AG10803 (cell line): ENCODE results near the gene WASF3.

Experiments
- DNase-seq: peaks from one replicate; pipeline ENCODE4 v3.0.0; 2010; ENCODE audit warnings: low read depth
- H3K4me3 ChIP-seq: 2 replicates; pipeline ENCODE4 v1.5.1; 2011; ENCODE audit warnings: mild to moderate bottlenecking, low read length, control low read depth
- TF ChIP-seq, protein P1 (sequence below): conservative IDR thresholded peaks from 2 replicates; pipeline ENCODE4 v1.5.1; 2011; ENCODE audit warnings: mild to moderate bottlenecking, low read length, control low read depth, inconsistent platforms

WASF3 gene

DNA sequence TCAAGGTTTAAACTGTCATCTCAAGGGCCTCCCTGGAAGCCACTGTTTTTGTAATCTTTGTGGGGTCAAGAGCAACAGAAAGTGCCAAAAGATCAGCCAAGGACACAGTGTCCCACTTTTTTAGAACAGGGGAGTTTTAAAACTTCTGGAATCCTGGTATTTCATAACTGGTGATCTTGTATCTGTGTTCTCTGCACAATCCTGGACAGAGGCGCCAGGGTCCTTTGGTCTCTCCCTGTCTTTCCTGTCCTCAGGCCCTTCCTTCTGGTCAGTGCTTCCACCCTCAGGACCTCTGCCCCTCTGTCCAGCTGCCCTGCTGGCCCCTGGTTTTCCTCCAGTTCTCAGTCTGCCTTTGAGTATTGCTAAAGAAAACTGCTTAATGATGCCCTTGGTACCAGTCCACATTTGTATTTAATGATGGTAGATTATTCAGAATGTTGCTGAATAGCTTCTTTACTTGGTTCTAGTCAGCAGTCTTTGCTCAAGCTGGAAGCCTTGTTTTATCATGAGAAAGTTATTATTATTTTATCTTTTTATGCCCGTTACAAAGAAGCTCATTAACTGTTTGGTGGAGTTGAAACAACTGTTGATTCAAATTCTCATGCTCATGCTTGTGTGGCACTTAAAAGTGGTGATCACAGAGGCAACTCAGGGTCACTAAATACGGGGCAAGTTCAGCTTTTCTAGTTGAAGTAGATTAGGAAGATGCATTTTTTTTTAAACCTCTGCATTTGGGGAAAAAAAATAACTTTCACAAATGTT lies 47.5 kb downstream of the WASF3 start:
- DNase-seq = no peak
- TF ChIP-seq, protein P1, sequence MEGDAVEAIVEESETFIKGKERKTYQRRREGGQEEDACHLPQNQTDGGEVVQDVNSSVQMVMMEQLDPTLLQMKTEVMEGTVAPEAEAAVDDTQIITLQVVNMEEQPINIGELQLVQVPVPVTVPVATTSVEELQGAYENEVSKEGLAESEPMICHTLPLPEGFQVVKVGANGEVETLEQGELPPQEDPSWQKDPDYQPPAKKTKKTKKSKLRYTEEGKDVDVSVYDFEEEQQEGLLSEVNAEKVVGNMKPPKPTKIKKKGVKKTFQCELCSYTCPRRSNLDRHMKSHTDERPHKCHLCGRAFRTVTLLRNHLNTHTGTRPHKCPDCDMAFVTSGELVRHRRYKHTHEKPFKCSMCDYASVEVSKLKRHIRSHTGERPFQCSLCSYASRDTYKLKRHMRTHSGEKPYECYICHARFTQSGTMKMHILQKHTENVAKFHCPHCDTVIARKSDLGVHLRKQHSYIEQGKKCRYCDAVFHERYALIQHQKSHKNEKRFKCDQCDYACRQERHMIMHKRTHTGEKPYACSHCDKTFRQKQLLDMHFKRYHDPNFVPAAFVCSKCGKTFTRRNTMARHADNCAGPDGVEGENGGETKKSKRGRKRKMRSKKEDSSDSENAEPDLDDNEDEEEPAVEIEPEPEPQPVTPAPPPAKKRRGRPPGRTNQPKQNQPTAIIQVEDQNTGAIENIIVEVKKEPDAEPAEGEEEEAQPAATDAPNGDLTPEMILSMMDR = no peak

DNA sequence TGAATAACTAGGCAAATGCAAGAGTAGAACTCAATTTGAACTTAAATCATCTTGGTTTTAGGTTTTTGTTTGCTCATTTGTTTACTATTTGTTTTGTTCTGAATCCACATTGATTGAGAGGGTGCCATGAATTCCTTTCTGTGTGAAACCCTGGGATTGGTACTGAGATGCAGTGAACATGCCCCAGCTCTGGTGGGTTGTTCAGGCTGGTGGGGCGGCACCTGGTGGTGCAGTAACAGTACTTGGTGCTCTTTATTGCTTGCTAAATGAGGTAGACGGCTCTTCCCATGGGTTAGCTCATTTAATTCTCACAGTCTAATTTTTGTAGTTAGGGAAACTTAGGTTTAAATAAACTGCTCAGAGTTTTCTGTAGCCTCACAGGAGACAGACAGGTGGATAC lies 48.4 kb downstream of the WASF3 start:
- DNase-seq = no peak
- no peak overlapping the region for H3K4me3 ChIP-seq
- TF ChIP-seq, protein P1 = no peak

More for the DNA sequence above, 47.5 kb downstream of the WASF3 start:
- no peak overlapping the region for H3K4me3 ChIP-seq

DNA sequence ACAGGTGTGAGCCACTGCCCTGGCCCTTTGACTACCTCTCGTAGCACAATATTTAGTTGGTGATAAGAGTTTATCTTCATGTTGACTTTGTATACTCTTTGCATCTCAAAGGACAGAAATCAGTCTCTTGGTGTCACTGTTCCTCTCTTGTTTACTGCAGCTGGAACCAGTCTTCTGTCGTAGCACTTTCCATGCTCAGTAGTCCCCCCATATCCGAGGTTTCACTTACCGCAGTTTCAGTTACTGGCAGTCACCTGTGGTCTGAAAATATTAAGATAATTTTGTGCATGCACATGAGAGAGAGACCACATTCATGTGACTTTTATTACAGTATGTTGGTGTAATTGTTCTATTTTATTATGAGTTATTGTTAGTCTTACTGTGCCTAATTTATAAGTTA lies 49.1 kb downstream of the WASF3 start:
- H3K4me3 ChIP-seq = no peak overlapping the region
- DNase-seq = no peak
- TF ChIP-seq, protein P1 = no peak

DNA sequence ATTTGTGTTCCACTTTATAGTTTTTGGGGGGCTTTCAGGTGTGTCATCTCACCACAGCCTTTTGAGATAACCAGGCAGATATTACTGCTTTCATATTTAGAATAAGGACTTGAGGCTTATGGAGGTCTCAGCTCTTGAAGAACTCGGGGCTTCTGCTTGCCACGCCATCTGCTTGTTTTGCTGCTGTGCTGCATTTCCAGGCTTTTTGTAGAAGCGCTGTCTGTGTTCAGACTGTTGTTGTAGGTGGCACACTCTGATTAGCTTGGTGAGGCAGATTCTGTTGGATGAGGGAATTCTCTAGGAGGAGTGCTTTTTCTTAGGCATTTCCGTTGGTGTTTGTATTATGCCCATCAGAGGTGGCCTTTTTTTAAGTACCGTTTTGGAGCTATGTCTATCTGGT lies 57.2 kb downstream of the WASF3 start:
- TF ChIP-seq, protein P1 = no peak
- H3K4me3 ChIP-seq = no peak overlapping the region
- no peak for DNase-seq

DNA sequence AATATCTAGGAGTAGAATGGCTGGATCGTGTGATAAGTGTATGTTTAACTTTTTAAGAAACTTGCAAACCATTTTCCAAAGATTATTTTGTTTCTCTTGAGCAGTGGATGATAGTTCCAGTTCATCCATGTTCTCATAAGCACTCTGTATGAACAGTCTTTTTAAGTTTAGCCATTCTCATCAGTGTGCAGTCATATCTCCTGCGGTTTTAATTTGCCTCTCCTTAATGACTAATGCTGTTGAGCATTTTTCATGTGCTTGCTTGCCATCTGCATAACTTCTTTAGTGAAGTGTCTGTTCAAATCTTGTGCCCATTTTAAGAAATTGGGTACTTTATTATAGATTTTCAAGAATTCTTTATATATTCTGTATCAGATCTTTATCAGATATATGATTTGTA lies 58.6 kb downstream of the WASF3 start:
- peak; percentile 74 for DNase-seq
- TF ChIP-seq, protein P1 = no peak
- H3K4me3 ChIP-seq = no peak overlapping the region

DNA sequence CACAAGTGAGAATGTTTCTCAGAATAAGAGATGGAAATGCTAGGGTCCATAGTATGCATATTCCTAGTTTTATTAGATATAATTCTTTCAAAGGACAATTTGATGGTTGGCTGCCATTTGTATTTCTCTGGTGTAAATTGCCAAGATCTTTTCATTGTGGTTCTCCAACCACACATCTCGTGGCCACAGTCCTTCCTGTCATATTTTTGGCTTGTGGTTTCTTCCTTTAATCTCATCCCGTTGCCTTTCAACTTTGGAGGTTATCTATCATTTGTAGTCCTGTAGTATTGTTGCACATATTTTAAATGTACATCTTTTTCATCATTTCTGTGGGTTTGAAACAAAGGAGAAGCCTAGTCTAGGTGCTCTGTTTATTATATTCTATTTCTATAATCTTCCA lies 61.2 kb downstream of the WASF3 start:
- no peak overlapping the region for H3K4me3 ChIP-seq
- DNase-seq = peak; percentile 29
- TF ChIP-seq, protein P1 = no peak

DNA sequence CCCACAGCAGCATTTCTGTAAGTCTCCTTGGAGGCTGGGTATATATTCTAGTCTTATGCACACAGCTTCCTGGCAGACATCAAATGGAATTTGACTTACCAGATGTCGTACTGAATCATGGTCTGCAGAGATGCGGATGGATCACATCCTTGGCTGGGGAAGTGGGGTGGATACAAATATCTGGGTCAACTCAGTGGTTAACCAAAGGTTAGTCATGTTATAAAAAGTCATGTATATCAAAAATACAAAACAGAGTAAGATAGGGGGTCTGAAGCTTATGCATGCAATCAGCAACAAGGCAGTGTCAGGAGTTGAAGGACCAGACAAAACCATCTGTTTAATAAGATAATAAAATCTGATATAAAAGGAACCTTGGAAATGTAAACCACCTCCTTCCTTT lies 61.9 kb downstream of the WASF3 start:
- DNase-seq = peak; percentile 89
- TF ChIP-seq, protein P1 = no peak

More for the DNA sequence above, 61.9 kb downstream of the WASF3 start:
- H3K4me3 ChIP-seq = no peak overlapping the region
